ENCODE measurements around the gene NLE1. TPM values are rescaled to one million over a fixed set of nuclear protein-coding genes. Genes with fewer than 3 reads are reported as not detected.
A peak's percentile ranks its signal among the peaks of the same experiment; 100 is the strongest.
"Not testable (repeated sequence)": the region's sequence is repeated elsewhere in the genome, so short reads cannot be mapped to it uniquely, and the experiment has no call there.

NLE1 gene
- 10 to 100 TPM; 29.9 to 31.4 TPM for total RNA-seq

DNA sequence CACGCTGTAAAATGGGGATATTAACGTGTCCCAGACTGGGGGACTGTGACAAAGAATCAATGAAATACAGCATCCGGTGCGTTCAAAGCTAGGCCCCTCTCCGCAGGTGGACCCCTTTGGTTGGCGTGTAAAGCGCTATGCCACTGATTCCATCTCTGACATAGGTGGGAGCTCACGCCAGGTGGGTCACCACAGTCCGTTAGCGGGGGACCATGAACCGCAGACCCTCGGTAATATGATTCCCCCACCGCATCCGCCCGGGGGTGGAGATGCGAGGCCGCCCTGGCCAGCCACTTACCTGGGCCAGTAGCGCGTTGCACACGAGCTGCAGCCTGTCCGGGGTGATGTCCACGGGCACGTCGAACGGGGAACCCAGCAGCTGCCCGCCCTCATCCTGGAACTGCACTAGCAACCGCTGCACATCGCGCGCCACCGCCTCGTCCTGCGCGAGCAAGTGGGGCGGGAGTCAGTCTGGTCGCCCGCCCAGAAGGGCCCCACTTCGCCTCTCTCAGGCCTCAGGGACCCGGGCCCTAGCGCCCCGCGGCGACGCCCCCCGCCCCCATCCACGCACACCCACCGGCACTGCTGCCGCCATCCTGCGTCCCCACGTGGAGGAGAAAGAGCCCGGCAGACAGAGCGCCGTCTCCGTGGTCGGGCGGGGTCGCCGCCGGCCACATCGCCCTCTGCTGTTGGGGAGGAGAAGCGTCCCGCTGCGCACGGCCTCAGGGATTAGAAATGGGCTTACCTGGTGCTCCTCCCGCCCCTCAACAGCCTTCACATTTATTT lies at the start of gene NLE1:
TSS of gene NLE1 (minus strand) at position 623 of the 786 bp plus-strand sequence. CDS start at position 595, 28 bp downstream.
- Mint-ChIP-seq H3K4me3 (peak within 1 kb of the TSS; percentile 79), H3K27me3 (no peaks in the 10 kb centered on the region)
- POLR2A ChIA-PET = interaction anchor here (0.7 to 1.0 kb wide), 4 partner anchors 23 to 392 kb away, joined by 3 to 4 read pairs (median 4); no protein-coding TSS in a partner anchor

GRCh38 chr17:35191001-35191695 lies 49.0 kb upstream of the NLE1 start:
- intact Hi-C loops (cut with micrococcal nuclease) = no loop called here
- Mint-ChIP-seq H3K27me3 (no peaks in the 10 kb centered on the region), H3K4me1 (ENCODE audit: low read depth) (peaks cover 38% of the 10 kb centered on the region), H3K27ac (no peak overlapping the region), H3K4me3 (no peak overlapping the region), H3K36me3 (no peaks in the 10 kb centered on the region), H3K9me3 (peaks cover 3% of the 10 kb centered on the region)
- DNase-seq = no peak
- ChIA-PET POLR2A (no interaction called here), CTCF (interaction anchor here (0.6 to 1.0 kb wide), 2 partner anchors 24 to 122 kb away, joined by 3 to 4 read pairs; no protein-coding TSS in a partner anchor)

More for the DNA sequence above, at the start of gene NLE1:
- intact Hi-C loops (cut with micrococcal nuclease) = loop anchor here (1.0 to 10.0 kb wide), 5 partner anchors 53 to 603 kb away; partner anchors contain the start of genes AP2B1 and SLFN5
- H3K9me3 Mint-ChIP-seq = no peaks in the 10 kb centered on the region
- CTCF ChIA-PET = interaction anchor here (0.7 to 2.3 kb wide), 14 partner anchors 11 to 719 kb away, joined by 3 to 8 read pairs (median 4); partner anchors contain the start of gene RAD51D
- peaks cover 10% of the 10 kb centered on the region for H3K36me3 Mint-ChIP-seq
- peak within 1 kb of the TSS; percentile 74 for H3K27ac Mint-ChIP-seq
- peak; percentile 93 for DNase-seq
- H3K4me1 Mint-ChIP-seq (ENCODE audit: low read depth) = peaks cover 16% of the 10 kb centered on the region

GRCh38 chr17:35189291-35189690 lies 47.2 kb upstream of the NLE1 start:
- ChIA-PET CTCF (no interaction called here), POLR2A (no interaction called here)
- H3K27me3 Mint-ChIP-seq = no peaks in the 10 kb centered on the region
- no peak overlapping the region for H3K4me3 Mint-ChIP-seq
- no peaks in the 10 kb centered on the region for H3K9me3 Mint-ChIP-seq
- peaks cover 46% of the 10 kb centered on the region for H3K4me1 Mint-ChIP-seq (ENCODE audit: low read depth)
- no peak for DNase-seq
- no peaks in the 10 kb centered on the region for H3K36me3 Mint-ChIP-seq
- intact Hi-C loops (cut with micrococcal nuclease) = no loop called here
- no peak overlapping the region for H3K27ac Mint-ChIP-seq

GRCh38 chr17:35188111-35188510 lies 46.0 kb upstream of the NLE1 start:
- Mint-ChIP-seq H3K36me3 (no peaks in the 10 kb centered on the region), H3K27ac (peak overlapping the region; percentile 44)

GRCh38 chr17:35187481-35187880 lies 45.4 kb upstream of the NLE1 start:
- DNase-seq = no peak
- ChIA-PET CTCF (interaction anchor here (1.0 kb wide), 1 partner anchor 125 kb away, joined by 3 read pairs; no protein-coding TSS in a partner anchor), POLR2A (no interaction called here)
- H3K36me3 Mint-ChIP-seq = no peaks in the 10 kb centered on the region
- H3K27ac Mint-ChIP-seq = peak overlapping the region; percentile 44
- H3K4me3 Mint-ChIP-seq = no peak overlapping the region
- no peaks in the 10 kb centered on the region for H3K27me3 Mint-ChIP-seq
- H3K9me3 Mint-ChIP-seq = no peaks in the 10 kb centered on the region
- peaks cover 51% of the 10 kb centered on the region for H3K4me1 Mint-ChIP-seq (ENCODE audit: low read depth)
- intact Hi-C loops (cut with micrococcal nuclease) = no loop called here

More at GRCh38 chr17:35188111-35188510, 46.0 kb upstream of the NLE1 start:
- peak overlapping the region; percentile 7 for H3K4me3 Mint-ChIP-seq
- H3K4me1 Mint-ChIP-seq (ENCODE audit: low read depth) = peaks cover 51% of the 10 kb centered on the region
- POLR2A ChIA-PET = no interaction called here
- intact Hi-C loops (cut with micrococcal nuclease) = no loop called here
- H3K27me3 Mint-ChIP-seq = no peaks in the 10 kb centered on the region
- peak; percentile 29 for DNase-seq
- CTCF ChIA-PET = interaction anchor here (1.0 kb wide), 1 partner anchor 125 kb away, joined by 3 read pairs; no protein-coding TSS in a partner anchor
- H3K9me3 Mint-ChIP-seq = no peaks in the 10 kb centered on the region

DNA sequence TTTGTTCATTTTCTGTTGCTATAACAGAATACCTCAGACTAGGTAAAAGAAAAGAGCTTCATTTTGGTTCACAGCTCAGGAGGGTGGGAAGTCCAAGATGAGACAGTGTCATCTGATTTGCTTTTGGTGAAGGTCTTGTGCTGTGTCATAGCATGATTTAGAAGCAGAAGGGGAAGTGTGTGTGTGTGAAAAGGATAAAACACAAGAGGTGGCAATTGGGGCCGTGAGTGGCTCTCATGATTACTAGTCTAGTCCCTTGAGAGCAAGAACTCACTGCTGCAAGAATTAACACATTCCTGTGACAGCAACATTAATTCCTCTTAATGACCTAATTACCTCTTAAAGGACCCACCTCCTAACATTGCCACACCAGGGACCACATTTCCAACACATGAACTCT lies 43.7 kb upstream of the NLE1 start:
- Mint-ChIP-seq H3K27me3 (no peaks in the 10 kb centered on the region), H3K27ac (no peak overlapping the region), H3K4me1 (ENCODE audit: low read depth) (peaks cover 53% of the 10 kb centered on the region), H3K9me3 (no peaks in the 10 kb centered on the region), H3K36me3 (no peaks in the 10 kb centered on the region), H3K4me3 (no peak overlapping the region)
- ChIA-PET CTCF (no interaction called here), POLR2A (interaction anchor here (1.1 kb wide), 1 partner anchor 53 kb away, joined by 3 read pairs; no protein-coding TSS in a partner anchor)
- peak; percentile 29 for DNase-seq
- intact Hi-C loops (cut with micrococcal nuclease) = no loop called here

DNA sequence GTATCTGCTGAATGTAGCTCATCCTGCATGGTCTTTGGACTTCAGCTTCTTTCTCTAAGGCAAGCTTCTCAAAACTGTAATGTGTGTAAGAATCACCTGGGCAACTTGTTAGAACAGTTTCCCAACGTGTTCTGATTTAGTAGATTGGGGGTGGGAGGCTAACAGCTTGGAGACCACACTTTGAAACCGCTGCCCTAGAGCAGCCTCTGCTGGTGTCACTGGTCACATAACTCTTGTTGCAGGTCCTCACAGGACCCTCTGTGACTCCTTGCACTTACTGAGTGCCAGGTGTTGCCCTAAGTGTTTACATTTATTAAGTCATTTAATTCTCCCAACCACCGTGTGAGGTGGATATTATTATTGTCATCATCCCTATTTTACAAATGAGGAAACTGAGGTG lies 42.2 kb upstream of the NLE1 start:
- POLR2A ChIA-PET = no interaction called here
- Mint-ChIP-seq H3K4me1 (ENCODE audit: low read depth) (peaks cover 48% of the 10 kb centered on the region), H3K27ac (no peak overlapping the region)

GRCh38 chr17:35183332-35183731 lies 41.2 kb upstream of the NLE1 start:
- POLR2A ChIA-PET = no interaction called here

More for the DNA sequence above, 42.2 kb upstream of the NLE1 start:
- CTCF ChIA-PET = no interaction called here
- intact Hi-C loops (cut with micrococcal nuclease) = no loop called here
- no peaks in the 10 kb centered on the region for H3K36me3 Mint-ChIP-seq
- H3K27me3 Mint-ChIP-seq = no peaks in the 10 kb centered on the region
- H3K4me3 Mint-ChIP-seq = no peak overlapping the region
- no peaks in the 10 kb centered on the region for H3K9me3 Mint-ChIP-seq
- no peak for DNase-seq

GRCh38 chr17:35179379-35179778 lies 37.3 kb upstream of the NLE1 start:
- H3K27me3 Mint-ChIP-seq; CTCF ChIA-PET; H3K4me3 Mint-ChIP-seq; H3K9me3 Mint-ChIP-seq; H3K36me3 Mint-ChIP-seq; intact Hi-C loops (cut with micrococcal nuclease); DNase-seq; POLR2A ChIA-PET: not testable (repeated sequence)
- Mint-ChIP-seq H3K4me1 (ENCODE audit: low read depth) (peaks cover 47% of the 10 kb centered on the region), H3K27ac (peak overlapping the region; percentile 15)

More at GRCh38 chr17:35183332-35183731, 41.2 kb upstream of the NLE1 start:
- intact Hi-C loops (cut with micrococcal nuclease) = no loop called here
- H3K4me1 Mint-ChIP-seq (ENCODE audit: low read depth) = peaks cover 43% of the 10 kb centered on the region
- CTCF ChIA-PET = no interaction called here
- DNase-seq = peak; percentile 42
- H3K4me3 Mint-ChIP-seq = no peak overlapping the region
- H3K9me3 Mint-ChIP-seq = peaks cover 3% of the 10 kb centered on the region
- H3K27me3 Mint-ChIP-seq = no peaks in the 10 kb centered on the region
- peaks cover 2% of the 10 kb centered on the region for H3K36me3 Mint-ChIP-seq
- no peak overlapping the region for H3K27ac Mint-ChIP-seq

DNA sequence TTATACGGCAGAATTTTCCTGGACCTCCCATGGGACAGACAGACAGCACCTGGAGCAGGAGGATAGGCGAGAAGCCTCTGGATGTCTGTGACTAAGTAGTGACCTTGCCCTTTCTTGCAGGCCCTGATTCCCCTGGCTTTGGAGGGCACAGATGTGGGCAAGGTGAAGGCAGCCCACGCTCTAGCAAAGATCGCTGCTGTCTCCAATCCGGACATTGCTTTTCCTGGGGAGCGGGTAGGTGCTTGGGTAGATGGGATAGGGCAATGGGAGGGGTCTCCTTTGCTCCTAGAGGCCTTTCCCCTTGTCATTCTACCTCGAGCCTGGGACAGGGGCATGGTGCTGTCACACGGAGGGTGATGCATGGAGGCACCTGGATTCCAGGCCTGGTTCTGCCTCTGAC lies 34.8 kb upstream of the NLE1 start:
- CTCF ChIA-PET = interaction anchor here (1.5 kb wide), 1 partner anchor 135 kb away, joined by 4 read pairs; no protein-coding TSS in a partner anchor
- Mint-ChIP-seq H3K4me3 (no peak overlapping the region), H3K36me3 (peaks cover 2% of the 10 kb centered on the region), H3K9me3 (peaks cover 3% of the 10 kb centered on the region), H3K27ac (no peak overlapping the region), H3K27me3 (no peaks in the 10 kb centered on the region), H3K4me1 (ENCODE audit: low read depth) (peaks cover 41% of the 10 kb centered on the region)
- POLR2A ChIA-PET = no interaction called here
- DNase-seq = no peak
- intact Hi-C loops (cut with micrococcal nuclease) = loop anchor here (2.0 kb wide), 1 partner anchor 36 kb away; no protein-coding TSS in a partner anchor

- DNase-seq = no peak
- Mint-ChIP-seq H3K27ac (no peak overlapping the region), H3K27me3 (no peaks in the 10 kb centered on the region), H3K36me3 (peaks cover 2% of the 10 kb centered on the region), H3K4me1 (ENCODE audit: low read depth) (peaks cover 45% of the 10 kb centered on the region), H3K4me3 (no peak overlapping the region), H3K9me3 (peaks cover 3% of the 10 kb centered on the region)
- CTCF ChIA-PET = interaction anchor here (0.7 to 1.5 kb wide), 2 partner anchors 10 to 136 kb away, joined by 3 to 4 read pairs; no protein-coding TSS in a partner anchor
- POLR2A ChIA-PET = no interaction called here
- intact Hi-C loops (cut with micrococcal nuclease) = loop anchor here (2.0 kb wide), 1 partner anchor 37 kb away; no protein-coding TSS in a partner anchor
These were observed 33.7 kb upstream of the NLE1 start for GRCh38 chr17:35175638-35176415.

All from activated CD4-positive, alpha-beta memory T cell treated with anti-CD3 and anti-CD28 coated beads for 36 hours (primary cell).